ENCODE measurements around the gene HCFC1R1.
"Not testable (repeated sequence)": the region's sequence is repeated elsewhere in the genome, so short reads cannot be mapped to it uniquely, and the experiment has no call there.

The HCFC1R1 gene

DNA sequence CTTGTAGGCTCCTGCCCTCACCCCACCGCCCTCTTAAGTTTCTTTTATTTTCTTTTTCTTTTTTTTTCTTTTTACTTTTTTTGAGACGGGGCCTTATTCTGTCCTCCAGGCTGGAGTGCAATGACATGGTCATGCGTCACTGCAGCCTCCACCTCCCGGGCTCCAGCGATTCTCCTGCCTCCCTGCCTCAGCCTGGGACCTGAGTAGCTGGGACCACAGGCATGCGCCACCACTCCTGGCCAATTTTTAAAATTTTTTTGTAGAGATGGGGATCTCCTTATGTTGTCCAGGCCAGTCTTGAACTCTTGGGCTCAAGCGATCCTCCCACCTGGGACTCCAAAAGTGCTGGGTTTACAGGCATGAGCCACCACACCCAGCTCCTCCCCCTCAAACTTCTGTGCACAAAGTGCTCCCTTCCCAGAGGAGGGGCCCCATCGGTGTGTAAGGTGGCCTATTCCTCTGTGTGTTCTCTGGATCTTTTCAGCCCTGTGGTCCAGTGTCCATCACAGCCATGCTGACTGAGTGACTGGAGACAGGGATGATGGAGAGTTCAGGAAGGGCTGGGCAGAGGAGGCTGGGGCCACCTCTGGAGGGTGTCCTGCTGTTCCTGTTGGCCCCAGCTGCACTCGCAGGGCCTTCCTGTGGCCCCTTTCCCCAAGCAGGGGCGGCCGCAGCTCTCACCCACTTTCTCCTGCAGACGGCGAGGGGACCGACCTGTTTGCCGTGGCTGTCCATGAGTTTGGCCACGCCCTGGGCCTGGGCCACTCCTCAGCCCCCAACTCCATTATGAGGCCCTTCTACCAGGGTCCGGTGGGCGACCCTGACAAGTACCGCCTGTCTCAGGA is 32.8 kb upstream of the HCFC1R1 start:
- no peak for DNase-seq

DNA sequence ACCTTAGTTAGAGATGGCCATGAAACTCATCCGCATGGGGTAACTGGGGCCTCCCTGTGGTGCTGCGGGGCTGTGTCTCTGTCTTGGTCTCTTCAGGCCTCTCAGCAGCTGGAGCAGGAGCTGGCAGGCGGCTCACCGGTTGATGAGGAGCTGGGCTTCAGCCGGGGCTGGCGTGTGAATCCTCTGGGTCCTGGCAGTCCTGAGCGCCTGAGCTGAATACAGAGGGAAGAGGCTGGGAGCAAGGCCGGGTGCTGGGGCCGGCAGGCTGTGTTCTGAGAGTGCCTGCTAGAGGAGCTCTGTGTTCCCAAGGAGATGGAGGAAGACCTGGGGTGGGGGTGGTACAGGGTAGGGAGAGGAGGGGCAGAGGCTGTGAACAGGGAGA is 32.0 kb upstream of the HCFC1R1 start:
- DNase-seq = not testable (repeated sequence)

GRCh38 chr16:3054965-3055733 is 31.4 kb upstream of the HCFC1R1 start:
- DNase-seq = no peak

GRCh38 chr16:3053330-3053710 is 29.6 kb upstream of the HCFC1R1 start:
- DNase-seq = not testable (repeated sequence)

GRCh38 chr16:3052571-3053329 is 29.0 kb upstream of the HCFC1R1 start:
- not testable (repeated sequence) for DNase-seq

DNA sequence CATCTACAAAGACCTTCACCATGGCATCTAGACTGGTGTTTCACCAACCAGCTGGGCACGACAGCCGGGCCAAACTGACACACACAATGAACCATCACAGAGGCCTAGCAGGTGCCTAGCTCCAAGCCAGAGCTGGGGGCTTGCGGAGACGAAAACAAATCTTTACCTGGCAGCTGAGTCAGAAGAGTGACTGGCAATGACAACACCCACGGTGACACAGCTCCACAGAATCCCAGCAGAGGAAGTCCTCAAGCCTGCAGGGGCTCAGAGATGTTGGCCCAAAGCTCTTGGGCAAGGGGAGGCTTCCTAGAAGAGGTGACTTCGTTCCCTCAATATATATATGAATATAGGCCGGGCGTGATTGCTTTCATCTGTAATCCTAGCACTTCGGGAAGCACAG is 27.8 kb upstream of the HCFC1R1 start:
- DNase-seq = no peak

DNA sequence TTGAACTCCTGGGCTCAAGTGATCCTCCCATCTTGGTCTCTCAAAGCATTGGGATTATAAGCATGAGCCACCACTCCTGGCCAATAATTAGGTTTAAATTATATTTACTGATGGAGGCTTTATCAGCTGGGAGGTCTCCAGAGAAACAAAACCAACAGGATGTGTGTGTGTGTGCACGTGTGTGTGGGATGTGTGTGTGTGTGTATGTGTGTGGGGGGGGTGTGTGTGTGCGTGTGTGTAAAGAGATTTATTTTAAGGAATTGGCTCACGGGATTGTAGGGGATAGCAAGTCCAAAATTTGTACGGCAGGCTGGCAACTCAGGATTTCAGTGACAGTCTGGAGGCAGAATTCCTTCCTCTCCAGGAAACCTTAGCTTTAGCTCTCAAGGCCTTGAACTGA is 27.3 kb upstream of the HCFC1R1 start:
- no peak for DNase-seq

- DNase-seq = no peak
Measured at GRCh38 chr16:3050487-3050886, 26.7 kb upstream of the HCFC1R1 start.

DNA sequence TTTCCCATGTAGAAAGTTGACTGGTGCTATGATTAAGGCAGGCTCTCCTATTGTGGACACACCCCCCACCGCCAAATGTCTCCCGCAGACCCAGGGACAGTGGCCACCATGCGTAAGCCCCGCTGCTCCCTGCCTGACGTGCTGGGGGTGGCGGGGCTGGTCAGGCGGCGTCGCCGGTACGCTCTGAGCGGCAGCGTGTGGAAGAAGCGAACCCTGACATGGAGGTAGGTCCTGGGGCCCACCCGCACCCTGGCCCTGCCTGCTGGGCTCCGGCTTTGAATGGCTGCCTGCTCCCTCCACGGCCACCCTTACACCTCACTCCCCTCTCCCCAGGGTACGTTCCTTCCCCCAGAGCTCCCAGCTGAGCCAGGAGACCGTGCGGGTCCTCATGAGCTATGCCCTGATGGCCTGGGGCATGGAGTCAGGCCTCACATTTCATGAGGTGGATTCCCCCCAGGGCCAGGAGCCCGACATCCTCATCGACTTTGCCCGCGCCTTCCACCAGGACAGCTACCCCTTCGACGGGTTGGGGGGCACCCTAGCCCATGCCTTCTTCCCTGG is 26.3 kb upstream of the HCFC1R1 start:
- DNase-seq = no peak

GRCh38 chr16:3047387-3047720 is 23.6 kb upstream of the HCFC1R1 start:
- DNase-seq = no peak

- no peak for DNase-seq
Measured at GRCh38 chr16:3046641-3047386, 23.1 kb upstream of the HCFC1R1 start.

DNA sequence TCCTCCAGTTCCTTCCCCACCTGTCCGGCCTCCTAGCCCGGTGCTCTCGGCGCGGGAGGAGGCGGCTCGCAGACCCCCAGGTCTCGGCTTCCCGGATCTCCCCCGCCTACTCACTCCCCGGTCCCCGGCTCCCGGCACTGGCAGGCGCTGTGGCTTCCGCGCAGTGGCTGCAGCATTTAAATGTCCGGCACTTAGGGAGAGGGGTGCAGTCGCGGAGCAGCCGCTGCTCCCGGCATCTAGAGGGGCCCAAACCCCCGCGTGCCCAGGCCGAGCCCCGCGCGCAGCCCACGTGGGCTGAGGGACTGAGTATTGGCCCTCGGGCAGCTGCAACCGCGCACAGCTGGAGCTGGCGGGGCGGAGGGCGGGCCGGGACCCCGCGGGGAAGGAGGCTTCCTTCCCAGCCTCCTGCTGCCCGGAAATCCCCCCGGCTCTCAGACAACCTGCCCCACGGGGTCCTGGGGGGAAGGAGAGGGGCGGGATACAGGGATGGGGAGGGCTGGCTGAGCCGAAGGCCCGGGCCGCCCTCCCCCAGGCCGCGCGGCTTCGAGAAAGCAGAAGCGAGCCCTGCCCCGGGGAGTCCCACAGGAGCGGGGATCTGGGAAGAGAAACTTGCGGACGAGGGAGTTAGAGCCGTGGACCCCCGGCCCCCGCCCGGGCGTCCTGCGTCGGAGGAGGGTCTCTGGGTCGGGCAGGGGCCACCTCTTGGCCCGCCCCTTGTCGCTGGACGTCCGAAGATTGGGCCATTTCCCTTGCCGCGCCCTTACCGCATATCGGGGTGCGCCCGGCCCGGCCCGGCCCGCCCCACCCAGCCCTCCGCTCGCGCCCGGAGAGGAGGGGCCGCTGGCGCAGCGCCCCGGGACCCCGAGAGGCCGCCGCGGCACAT is 22.3 kb upstream of the HCFC1R1 start, which contains the start of gene MMP25:
TSS of gene MMP25 (plus strand) at position 804 of the 883 bp plus-strand sequence. CDS start 357 bp downstream, outside the sequence.
- DNase-seq = no peak

DNA sequence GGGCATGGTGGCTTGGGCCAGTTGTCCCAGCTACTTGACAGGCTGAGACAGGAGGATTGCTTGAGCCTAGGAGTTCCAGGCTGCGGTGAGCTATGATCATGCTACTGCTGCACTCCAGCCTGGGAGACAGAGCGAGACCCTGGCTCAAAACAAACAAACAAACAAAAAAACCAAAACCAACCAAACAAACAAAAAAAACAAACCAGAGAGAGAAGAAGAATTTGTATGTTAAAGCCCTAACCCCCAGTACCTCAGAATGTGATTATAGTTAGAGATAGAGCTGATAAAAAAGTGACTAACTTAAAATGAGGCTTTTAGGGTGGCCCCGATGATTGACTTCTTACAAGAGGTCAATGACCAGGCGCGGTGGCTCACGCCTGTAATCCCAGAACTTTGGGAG is 21.0 kb upstream of the HCFC1R1 start:
- no peak for DNase-seq

GRCh38 chr16:3042376-3042775 is 18.6 kb upstream of the HCFC1R1 start:
- no peak for DNase-seq

DNA sequence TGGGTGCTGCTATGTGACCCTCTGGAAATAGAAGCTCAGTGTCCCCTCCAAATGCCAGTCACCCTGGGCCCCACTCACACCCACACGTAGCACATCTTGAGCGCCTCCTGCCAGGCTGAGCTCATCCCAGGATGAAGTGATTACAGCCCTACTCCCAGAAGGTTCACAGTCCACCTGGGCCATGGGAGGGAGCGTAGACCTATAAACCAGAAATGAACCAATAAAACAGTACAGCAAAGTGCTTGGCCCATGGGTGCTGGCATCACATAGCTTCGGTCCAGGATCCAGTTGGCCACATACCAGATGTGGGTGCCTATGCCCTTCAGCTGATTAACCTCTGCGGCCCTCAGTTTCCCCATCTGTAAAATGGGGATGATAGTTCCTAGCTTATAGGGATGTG is 15.2 kb upstream of the HCFC1R1 start:
- DNase-seq = no peak

- no peak for DNase-seq
Measured at GRCh38 chr16:3038256-3038655, 14.5 kb upstream of the HCFC1R1 start.

DNA sequence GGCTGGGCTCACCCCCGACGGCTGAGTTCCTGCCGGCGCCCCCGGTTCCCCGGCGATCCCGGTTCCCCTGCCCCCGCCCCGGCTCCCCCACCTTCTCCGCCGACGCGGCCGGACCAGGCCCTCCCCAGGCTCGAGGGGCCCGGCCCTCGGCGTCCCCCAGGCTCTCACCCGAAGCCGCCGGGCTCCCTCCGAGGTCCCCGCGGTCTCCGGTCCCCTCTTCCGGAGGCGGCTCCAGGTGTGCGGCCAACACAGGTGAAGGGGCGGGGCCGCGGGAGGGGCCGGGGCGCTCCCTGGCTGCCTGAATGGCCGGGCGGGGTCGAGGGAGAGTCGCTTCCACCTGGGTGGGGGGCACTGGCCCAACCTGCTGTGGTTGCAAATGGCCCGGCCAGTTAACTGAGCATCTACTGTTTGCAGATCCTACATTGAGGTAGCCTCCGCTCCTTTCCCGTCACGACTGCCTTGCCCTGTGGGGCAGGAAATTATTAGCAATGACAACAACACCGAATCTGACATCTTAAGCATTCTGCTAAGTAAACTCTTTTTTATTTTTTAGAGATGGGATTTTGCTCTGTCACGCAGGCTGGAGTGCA is 13.1 kb upstream of the HCFC1R1 start, which contains the start of gene BICDL2:
TSS of gene BICDL2 (minus strand) at position 219 of the 590 bp plus-strand sequence. CDS start 1,448 bp downstream, outside the sequence.
- DNase-seq = no peak

DNA sequence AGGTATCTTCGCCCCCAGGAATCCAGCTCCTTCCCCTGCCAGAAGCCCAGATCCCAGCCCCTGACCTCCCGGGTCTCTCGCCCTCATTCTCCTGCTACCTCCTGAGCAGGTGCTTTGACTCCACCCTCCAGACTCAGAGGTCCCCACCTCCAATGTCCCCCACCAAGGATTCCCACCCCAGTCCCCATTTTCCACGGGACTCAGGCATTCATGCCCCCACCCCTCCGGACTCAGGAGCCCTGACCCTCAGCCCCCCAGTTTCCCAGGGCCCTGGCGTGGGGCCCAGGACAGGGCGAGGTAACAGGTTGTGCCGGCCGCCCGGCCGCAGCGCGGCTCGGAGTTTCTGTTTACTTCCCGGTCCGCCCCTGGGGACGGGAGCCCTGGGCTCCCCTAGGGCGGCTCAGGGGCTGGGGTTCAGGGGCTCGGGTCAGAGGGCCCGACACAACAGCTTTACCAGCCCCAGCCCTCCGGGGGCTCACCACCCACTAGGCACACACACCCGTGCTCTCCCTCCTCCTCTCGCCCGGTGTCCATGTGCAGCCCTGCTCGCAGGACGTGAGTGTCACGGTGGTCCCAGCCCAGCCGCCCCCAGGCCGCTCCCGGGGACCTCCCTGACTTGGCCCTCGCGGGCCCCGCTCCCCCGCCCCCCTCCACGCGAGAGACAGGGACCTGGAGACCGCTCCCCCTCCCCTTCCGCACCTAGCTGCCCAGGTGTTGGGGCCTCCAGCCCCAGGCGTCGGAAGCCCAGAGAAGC is 12.4 kb upstream of the HCFC1R1 start:
- DNase-seq = no peak

DNA sequence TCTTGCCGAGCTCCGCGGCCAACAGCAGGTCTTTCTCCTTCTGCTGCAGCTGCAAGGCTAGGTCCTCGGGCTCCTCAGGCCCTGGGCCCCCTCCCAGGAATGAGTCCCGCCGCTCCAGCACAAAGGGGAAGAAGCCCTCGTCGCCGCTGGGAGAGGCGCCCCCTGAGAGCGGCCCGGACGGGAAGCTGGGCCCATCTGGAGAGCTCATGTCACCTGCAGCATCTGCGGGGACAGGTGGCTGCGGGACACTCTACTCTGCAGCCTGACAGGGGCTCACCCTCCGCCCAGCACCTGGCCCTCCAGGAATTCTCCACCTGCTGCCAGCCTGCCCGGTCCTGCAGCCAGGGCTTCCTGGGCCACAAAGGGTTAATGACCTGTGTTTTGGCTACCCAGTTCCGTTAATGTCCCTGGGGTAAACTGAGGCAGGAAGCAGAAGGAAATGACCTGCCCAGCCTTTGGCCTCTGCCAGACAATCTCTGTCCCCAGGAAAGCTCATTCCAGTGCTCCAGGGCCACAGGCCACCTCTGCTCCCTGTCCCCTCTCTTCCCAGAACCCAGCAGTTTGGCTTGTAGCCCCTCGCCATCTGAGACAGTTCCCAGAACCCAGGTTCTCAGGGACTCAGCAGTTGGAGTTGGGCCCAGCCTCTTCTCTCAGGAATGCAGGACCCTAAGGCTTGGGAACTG is 11.7 kb upstream of the HCFC1R1 start:
- no peak for DNase-seq

Data from DMS 273 treated with DMSO at 0.1 percent for 48 hours (cell line).